PC-3 (cell line): ENCODE data around the gene HSD17B14.

Experiments used
- EZH2 ChIP-seq: fragments of 300-600 bp; sonication (generic); IDR thresholded peaks from one replicate; pipeline ENCODE4 v1.6.1; 2017; ENCODE audit warnings: antibody characterized with exemption, mild to moderate bottlenecking, low read length; ENCODE audit not compliant: unreplicated experiment
- TF ChIP-seq, protein P1 (sequence below): fragments of 300-600 bp; sonication (generic); conservative IDR thresholded peaks from 2 replicates; pipeline ENCODE4 v1.5.1; 2017; ENCODE audit warnings: antibody characterized with exemption, low read depth, mild to moderate bottlenecking, low read length

DNA sequence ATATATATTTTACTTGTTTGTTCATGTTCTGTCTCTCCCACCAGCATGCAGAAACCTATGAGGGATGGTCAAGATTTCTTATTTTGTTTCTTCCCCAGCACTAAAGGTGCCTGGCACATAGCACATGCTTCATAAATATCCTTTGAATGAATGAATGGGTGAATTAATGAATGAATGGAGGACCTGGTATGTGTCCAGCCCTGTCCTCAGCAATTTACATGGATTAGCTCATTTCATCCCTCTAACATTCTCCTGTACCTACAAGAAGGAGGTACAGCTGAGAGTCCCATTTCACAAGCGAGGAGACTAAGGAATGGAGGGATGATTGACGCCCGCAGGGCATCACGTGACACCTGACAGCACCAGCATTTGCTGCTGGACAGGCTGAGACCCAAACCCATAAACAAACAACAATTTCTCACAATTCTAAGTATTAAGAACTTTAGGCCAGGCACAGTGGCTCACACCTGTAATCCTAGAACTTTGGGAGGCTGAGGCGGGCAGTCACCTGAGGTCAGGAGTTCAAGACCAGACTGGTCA is 18.6 kb downstream of the HSD17B14 start:
- TF ChIP-seq, protein P1, sequence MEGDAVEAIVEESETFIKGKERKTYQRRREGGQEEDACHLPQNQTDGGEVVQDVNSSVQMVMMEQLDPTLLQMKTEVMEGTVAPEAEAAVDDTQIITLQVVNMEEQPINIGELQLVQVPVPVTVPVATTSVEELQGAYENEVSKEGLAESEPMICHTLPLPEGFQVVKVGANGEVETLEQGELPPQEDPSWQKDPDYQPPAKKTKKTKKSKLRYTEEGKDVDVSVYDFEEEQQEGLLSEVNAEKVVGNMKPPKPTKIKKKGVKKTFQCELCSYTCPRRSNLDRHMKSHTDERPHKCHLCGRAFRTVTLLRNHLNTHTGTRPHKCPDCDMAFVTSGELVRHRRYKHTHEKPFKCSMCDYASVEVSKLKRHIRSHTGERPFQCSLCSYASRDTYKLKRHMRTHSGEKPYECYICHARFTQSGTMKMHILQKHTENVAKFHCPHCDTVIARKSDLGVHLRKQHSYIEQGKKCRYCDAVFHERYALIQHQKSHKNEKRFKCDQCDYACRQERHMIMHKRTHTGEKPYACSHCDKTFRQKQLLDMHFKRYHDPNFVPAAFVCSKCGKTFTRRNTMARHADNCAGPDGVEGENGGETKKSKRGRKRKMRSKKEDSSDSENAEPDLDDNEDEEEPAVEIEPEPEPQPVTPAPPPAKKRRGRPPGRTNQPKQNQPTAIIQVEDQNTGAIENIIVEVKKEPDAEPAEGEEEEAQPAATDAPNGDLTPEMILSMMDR, result no peak
- TF ChIP-seq EZH2, result no peak
